OCI-LY3 (cell line): Measurements from ENCODE around the gene GPR119.
"Not testable (repeated sequence)": the region's sequence is repeated elsewhere in the genome, so short reads cannot be mapped to it uniquely, and the experiment has no call there.

Source experiments
- H2AFZ ChIP-seq: fragments of 200-600, 300-600 bp; shearing (Covaris generic); 2 replicates; pipeline ENCODE4 v1.6.0; 2014; ENCODE audit warnings: antibody characterized with exemption, low read depth, low read length
- H3K27ac ChIP-seq: fragments of 200-600, 300-600 bp; sonication (generic); 2 replicates; pipeline ENCODE4 v1.5.1; 2014; ENCODE audit warnings: mild to moderate bottlenecking, low read length, moderate library complexity, mixed read lengths
- H3K27me3 ChIP-seq: fragments of 200-600, 300-600 bp; sonication (generic); 2 replicates; pipeline ENCODE4 v1.6.1; 2014; ENCODE audit warnings: low read depth, low read length, mixed read lengths
- H3K36me3 ChIP-seq: fragments of 200-600, 300-600 bp; sonication (generic); replicated peaks from 2 replicates; pipeline ENCODE3; 2014; ENCODE audit warnings: low read depth, low read length, mixed read lengths
- H3K4me1 ChIP-seq: fragments of 300-600, 200-600 bp; sonication (generic); 2 replicates; pipeline ENCODE4 v1.6.1; 2014; ENCODE audit warnings: low read length, mixed read lengths
- H3K4me2 ChIP-seq: fragments of 200-600, 300-600 bp; sonication (generic); 2 replicates; pipeline ENCODE4 v1.6.1; 2014; ENCODE audit warnings: low read length, mixed read lengths
- H3K4me3 ChIP-seq: fragments of 300-600, 200-600 bp; sonication (generic); 2 replicates; pipeline ENCODE4 v1.5.1; 2014; ENCODE audit warnings: antibody characterized with exemption, mild to moderate bottlenecking, low read length, moderate library complexity
- H3K79me2 ChIP-seq: fragments of 300-600, 200-600 bp; shearing (Covaris generic); 2 replicates; pipeline ENCODE4 v1.6.1; 2014; ENCODE audit warnings: mild to moderate bottlenecking, low read length, mixed read lengths
- H3K9ac ChIP-seq: fragments of 300-600, 200-600 bp; shearing (Covaris generic); 2 replicates; pipeline ENCODE4 v1.6.0; 2014; ENCODE audit warnings: mild to moderate bottlenecking, low read length, moderate library complexity
- H3K9me3 ChIP-seq: fragments of 200-600, 300-600 bp; shearing (Covaris generic); 2 replicates; pipeline ENCODE4 v1.6.1; 2014; ENCODE audit warnings: low read length, mixed read lengths; ENCODE audit not compliant: insufficient read depth
- H4K20me1 ChIP-seq: fragments of 200-600, 300-600 bp; sonication (generic); 2 replicates; pipeline ENCODE4 v1.6.1; 2016; ENCODE audit warnings: low read length, mixed read lengths; ENCODE audit not compliant: insufficient read depth
- EZH2phosphoT487 ChIP-seq: fragments of 200-600 bp; shearing (Covaris generic); IDR thresholded peaks from 2 replicates; pipeline ENCODE4 v1.6.1; 2018; ENCODE audit warnings: antibody characterized with exemption, mixed run types, low read depth
- TF ChIP-seq, protein P1 (sequence below): fragments of 200-600, 300-600 bp; sonication (generic); IDR thresholded peaks from 2 replicates; pipeline ENCODE4 v1.5.1; 2014; ENCODE audit warnings: antibody characterized with exemption, low read length, low read depth

GPR119 gene

DNA sequence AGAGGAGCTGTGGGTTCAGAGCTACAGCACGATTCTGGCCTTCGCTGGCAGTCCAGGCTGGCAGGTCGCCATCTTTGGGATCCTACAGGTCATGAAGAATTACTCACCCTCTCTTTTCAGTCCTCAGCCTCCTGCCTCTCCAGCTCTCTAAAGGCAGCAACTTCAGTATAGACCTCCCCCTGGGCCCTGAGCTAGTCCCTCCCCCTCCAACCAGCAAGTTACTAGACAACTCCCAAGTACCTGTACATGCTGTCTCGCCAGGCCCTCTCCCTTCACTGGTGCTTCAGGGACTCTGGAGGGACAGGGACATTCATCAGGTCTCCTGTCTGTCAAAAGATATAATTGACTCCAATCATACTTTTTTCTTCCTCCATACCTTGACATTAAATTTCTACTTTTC is at the start of gene GPR119:
Gene GPR119 (minus strand): TSS at position 155 of the 400 bp plus-strand sequence. CDS start 227 bp downstream, outside the sequence.
- no peak within 1 kb of the TSS for H3K27ac ChIP-seq
- no peak within 1 kb of the TSS for H3K4me2 ChIP-seq
- no peaks in the 10 kb centered on the region for H3K9me3 ChIP-seq
- TF ChIP-seq, protein P1, sequence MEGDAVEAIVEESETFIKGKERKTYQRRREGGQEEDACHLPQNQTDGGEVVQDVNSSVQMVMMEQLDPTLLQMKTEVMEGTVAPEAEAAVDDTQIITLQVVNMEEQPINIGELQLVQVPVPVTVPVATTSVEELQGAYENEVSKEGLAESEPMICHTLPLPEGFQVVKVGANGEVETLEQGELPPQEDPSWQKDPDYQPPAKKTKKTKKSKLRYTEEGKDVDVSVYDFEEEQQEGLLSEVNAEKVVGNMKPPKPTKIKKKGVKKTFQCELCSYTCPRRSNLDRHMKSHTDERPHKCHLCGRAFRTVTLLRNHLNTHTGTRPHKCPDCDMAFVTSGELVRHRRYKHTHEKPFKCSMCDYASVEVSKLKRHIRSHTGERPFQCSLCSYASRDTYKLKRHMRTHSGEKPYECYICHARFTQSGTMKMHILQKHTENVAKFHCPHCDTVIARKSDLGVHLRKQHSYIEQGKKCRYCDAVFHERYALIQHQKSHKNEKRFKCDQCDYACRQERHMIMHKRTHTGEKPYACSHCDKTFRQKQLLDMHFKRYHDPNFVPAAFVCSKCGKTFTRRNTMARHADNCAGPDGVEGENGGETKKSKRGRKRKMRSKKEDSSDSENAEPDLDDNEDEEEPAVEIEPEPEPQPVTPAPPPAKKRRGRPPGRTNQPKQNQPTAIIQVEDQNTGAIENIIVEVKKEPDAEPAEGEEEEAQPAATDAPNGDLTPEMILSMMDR = no peak
- no peak for TF ChIP-seq EZH2phosphoT487
- no peaks in the 10 kb centered on the region for H3K79me2 ChIP-seq
- no peaks in the 10 kb centered on the region for H3K27me3 ChIP-seq
- H4K20me1 ChIP-seq = no peaks in the 10 kb centered on the region
- H2AFZ ChIP-seq = no peak within 1 kb of the TSS
- H3K4me1 ChIP-seq = no peaks in the 10 kb centered on the region
- no peak within 1 kb of the TSS for H3K9ac ChIP-seq
- no peak within 1 kb of the TSS for H3K4me3 ChIP-seq
- H3K36me3 ChIP-seq = no peaks in the 10 kb centered on the region

DNA sequence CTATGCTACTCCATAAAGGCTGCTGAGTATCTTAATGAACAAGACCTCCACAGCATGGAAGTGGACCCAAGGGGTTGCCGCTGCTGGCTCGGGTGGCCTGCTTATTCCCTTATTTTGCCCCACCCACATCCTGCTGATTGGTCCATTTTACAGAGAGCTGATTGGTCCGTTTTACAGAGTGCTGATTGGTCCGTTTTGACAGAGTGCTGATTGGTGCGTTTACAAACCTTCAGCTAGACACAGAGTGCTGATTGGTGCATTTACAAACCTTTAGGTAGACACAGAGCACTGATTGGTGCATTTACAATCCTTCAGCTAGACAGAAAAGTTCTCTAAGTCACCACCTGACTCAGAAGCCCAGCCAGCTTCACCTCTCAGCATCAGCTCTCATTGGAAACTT is 43.8 kb upstream of the GPR119 start:
- not testable (repeated sequence) for H3K79me2 ChIP-seq, H3K27me3 ChIP-seq, H4K20me1 ChIP-seq, H2AFZ ChIP-seq, H3K27ac ChIP-seq, H3K9ac ChIP-seq, H3K4me1 ChIP-seq, H3K9me3 ChIP-seq, H3K36me3 ChIP-seq, H3K4me2 ChIP-seq, H3K4me3 ChIP-seq

DNA sequence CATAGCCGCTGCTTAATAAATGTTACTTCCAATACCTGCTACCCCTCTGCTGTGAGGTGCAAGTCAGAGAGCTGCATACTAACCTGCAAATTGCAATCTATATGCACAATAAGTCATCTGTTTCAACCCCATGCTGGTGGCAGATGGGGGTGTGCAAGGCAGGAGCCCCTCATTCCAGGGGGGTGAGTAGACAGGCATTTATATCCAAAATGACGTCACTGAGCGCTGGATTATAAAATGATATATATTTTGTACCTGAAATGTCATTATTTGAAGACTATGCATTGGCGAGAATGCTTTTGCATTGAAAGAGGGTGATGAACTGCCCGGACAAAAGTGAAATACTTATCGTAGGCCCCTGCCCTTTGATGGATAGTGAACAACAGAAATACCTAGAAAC is 41.1 kb upstream of the GPR119 start:
- Histone ChIP-seq H3K79me2 (no peaks in the 10 kb centered on the region), H3K27me3 (no peaks in the 10 kb centered on the region), H3K9me3 (no peaks in the 10 kb centered on the region), H3K9ac (no peak overlapping the region), H3K27ac (no peak overlapping the region), H3K36me3 (no peaks in the 10 kb centered on the region), H3K4me3 (no peak overlapping the region), H2AFZ (no peak overlapping the region), H4K20me1 (no peaks in the 10 kb centered on the region), H3K4me2 (no peak overlapping the region), H3K4me1 (no peaks in the 10 kb centered on the region)
- TF ChIP-seq EZH2phosphoT487 = no peak

DNA sequence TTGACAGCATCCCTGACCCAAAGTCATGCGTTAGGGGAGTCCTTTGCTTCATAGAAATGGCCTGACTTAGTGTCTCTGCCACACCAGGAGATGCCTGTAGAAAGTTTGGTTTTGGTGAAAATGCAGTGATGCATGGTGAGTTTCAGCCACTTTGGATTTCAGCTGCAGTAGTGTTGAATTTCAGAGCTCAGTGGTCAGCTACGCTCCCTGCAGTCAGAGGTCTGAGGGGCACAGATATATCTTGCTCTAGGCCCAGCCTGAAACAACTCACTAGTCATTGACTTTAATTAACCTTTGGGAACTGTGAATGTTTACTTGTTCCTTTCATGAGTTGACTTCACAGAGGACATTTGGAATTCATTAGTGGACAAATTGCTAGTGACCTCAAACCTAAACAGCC is 33.8 kb upstream of the GPR119 start:
- H3K4me3 ChIP-seq = no peak overlapping the region
- no peaks in the 10 kb centered on the region for H3K27me3 ChIP-seq
- H3K27ac ChIP-seq = no peak overlapping the region
- H3K9me3 ChIP-seq = no peaks in the 10 kb centered on the region
- H3K4me1 ChIP-seq = no peaks in the 10 kb centered on the region
- no peaks in the 10 kb centered on the region for H4K20me1 ChIP-seq
- no peaks in the 10 kb centered on the region for H3K79me2 ChIP-seq
- peaks cover 2% of the 10 kb centered on the region for H3K36me3 ChIP-seq
- no peak overlapping the region for H2AFZ ChIP-seq
- no peak overlapping the region for H3K4me2 ChIP-seq
- no peak for TF ChIP-seq EZH2phosphoT487
- TF ChIP-seq, protein P1 = no peak
- no peak overlapping the region for H3K9ac ChIP-seq

GRCh38 chrX:130418740-130419139 is 33.3 kb upstream of the GPR119 start:
- Histone ChIP-seq H3K36me3 (peaks cover 2% of the 10 kb centered on the region), H3K4me2 (no peak overlapping the region), H3K4me3 (no peak overlapping the region), H4K20me1 (no peaks in the 10 kb centered on the region), H3K27me3 (no peaks in the 10 kb centered on the region), H3K9ac (no peak overlapping the region), H3K27ac (no peak overlapping the region), H3K79me2 (no peaks in the 10 kb centered on the region), H3K4me1 (no peaks in the 10 kb centered on the region), H3K9me3 (no peaks in the 10 kb centered on the region), H2AFZ (no peak overlapping the region)
- TF ChIP-seq, protein P1 = no peak
- no peak for TF ChIP-seq EZH2phosphoT487
